ENCODE measurements around the gene MARF1. TPM values are rescaled to one million over a fixed set of nuclear protein-coding genes. Genes with fewer than 3 reads are reported as not detected.
"Not testable (repeated sequence)": the region's sequence is repeated elsewhere in the genome, so short reads cannot be mapped to it uniquely, and the experiment has no call there.

The MARF1 gene
- total and polyA plus RNA-seq, 5 donors: 15.8 to 57.3 (median 50.8) TPM

GRCh38 chr16:15607700-15608396 lies 35.1 kb downstream of the MARF1 start:
- ATAC-seq: peak; percentile 96
- Histone ChIP-seq H3K9me3 (ENCODE audit: control insufficient read depth, low read length) (no peaks in the 10 kb centered on the region), H3K27me3 (ENCODE audit: control insufficient read depth, insufficient read depth) (no peaks in the 10 kb centered on the region), H3K4me1 (ENCODE audit: control insufficient read depth, insufficient read depth, low read length) (peaks cover 7% of the 10 kb centered on the region), H3K27ac (ENCODE audit: low read length) (peak overlapping the region; percentile 90), H3K4me3 (ENCODE audit: low read length) (no peak overlapping the region)
- peak; percentile 63 to 80 (median 73) for DNase-seq
- intact Hi-C loops (cut with DNase I): no loop called here
- WGBS: 53% methylated on average over 13 of the region's 13 CpGs

- H3K4me3 ChIP-seq (ENCODE audit: low read length); ATAC-seq; DNase-seq; H3K27me3 ChIP-seq (ENCODE audit: control insufficient read depth, insufficient read depth); H3K9me3 ChIP-seq (ENCODE audit: control insufficient read depth, low read length); H3K4me1 ChIP-seq (ENCODE audit: control insufficient read depth, insufficient read depth, low read length); intact Hi-C loops (cut with DNase I): not testable (repeated sequence)
- peak overlapping the region; percentile 90 for H3K27ac ChIP-seq (ENCODE audit: low read length)
- WGBS: 87% methylated on average over 12 of the region's 12 CpGs
Measured at GRCh38 chr16:15607221-15607699, 35.7 kb downstream of the MARF1 start.

GRCh38 chr16:15606518-15607220 lies 36.3 kb downstream of the MARF1 start:
- DNase-seq (no peak), ATAC-seq (no peak)
- WGBS: 94% methylated on average over 5 of the region's 5 CpGs
- peaks cover 7% of the 10 kb centered on the region for H3K4me1 ChIP-seq (ENCODE audit: control insufficient read depth, insufficient read depth, low read length)
- no peaks in the 10 kb centered on the region for H3K9me3 ChIP-seq (ENCODE audit: control insufficient read depth, low read length)
- no peaks in the 10 kb centered on the region for H3K27me3 ChIP-seq (ENCODE audit: control insufficient read depth, insufficient read depth)
- intact Hi-C loops (cut with DNase I): no loop called here
- H3K4me3 ChIP-seq (ENCODE audit: low read length): no peak overlapping the region
- H3K27ac ChIP-seq (ENCODE audit: low read length): no peak overlapping the region

GRCh38 chr16:15605839-15606517 lies 37.0 kb downstream of the MARF1 start:
- no peaks in the 10 kb centered on the region for H3K9me3 ChIP-seq (ENCODE audit: control insufficient read depth, low read length)
- H3K4me1 ChIP-seq (ENCODE audit: control insufficient read depth, insufficient read depth, low read length): peaks cover 7% of the 10 kb centered on the region
- intact Hi-C loops (cut with DNase I): no loop called here
- no peak overlapping the region for H3K4me3 ChIP-seq (ENCODE audit: low read length)
- no peaks in the 10 kb centered on the region for H3K27me3 ChIP-seq (ENCODE audit: control insufficient read depth, insufficient read depth)
- DNase-seq: no peak
- WGBS: 91% methylated on average over 13 of the region's 13 CpGs
- H3K27ac ChIP-seq (ENCODE audit: low read length): no peak overlapping the region
- ATAC-seq: no peak

GRCh38 chr16:15604460-15605440 lies 38.2 kb downstream of the MARF1 start:
- Histone ChIP-seq H3K4me1 (ENCODE audit: control insufficient read depth, insufficient read depth, low read length) (peaks cover 7% of the 10 kb centered on the region), H3K9me3 (ENCODE audit: control insufficient read depth, low read length) (no peaks in the 10 kb centered on the region), H3K27me3 (ENCODE audit: control insufficient read depth, insufficient read depth) (no peaks in the 10 kb centered on the region), H3K27ac (ENCODE audit: low read length) (no peak overlapping the region), H3K4me3 (ENCODE audit: low read length) (no peak overlapping the region)
- ATAC-seq: no peak
- DNase-seq: no peak
- intact Hi-C loops (cut with DNase I): no loop called here
- 78% methylated on average over 14 of the region's 14 CpGs for WGBS

- intact Hi-C loops (cut with DNase I): no loop called here
- WGBS: 95% methylated on average over 23 of the region's 23 CpGs
- H3K27ac ChIP-seq (ENCODE audit: low read length): no peak overlapping the region
- no peak overlapping the region for H3K4me3 ChIP-seq (ENCODE audit: low read length)
- DNase-seq: no peak
- H3K4me1 ChIP-seq (ENCODE audit: control insufficient read depth, insufficient read depth, low read length): peaks cover 4% of the 10 kb centered on the region
- no peak for ATAC-seq
- H3K27me3 ChIP-seq (ENCODE audit: control insufficient read depth, insufficient read depth): no peaks in the 10 kb centered on the region
- H3K9me3 ChIP-seq (ENCODE audit: control insufficient read depth, low read length): no peaks in the 10 kb centered on the region
Measured at GRCh38 chr16:15602285-15603044, 40.5 kb downstream of the MARF1 start.

- H3K4me3 ChIP-seq (ENCODE audit: low read length): no peak overlapping the region
- no peak for DNase-seq
- 88% methylated on average over 9 of the region's 9 CpGs for WGBS
- intact Hi-C loops (cut with DNase I): no loop called here
- H3K27ac ChIP-seq (ENCODE audit: low read length): no peak overlapping the region
- no peaks in the 10 kb centered on the region for H3K27me3 ChIP-seq (ENCODE audit: control insufficient read depth, insufficient read depth)
- H3K9me3 ChIP-seq (ENCODE audit: control insufficient read depth, low read length): no peaks in the 10 kb centered on the region
- H3K4me1 ChIP-seq (ENCODE audit: control insufficient read depth, insufficient read depth, low read length): peaks cover 4% of the 10 kb centered on the region
- ATAC-seq: no peak
Measured at GRCh38 chr16:15601212-15601879, 41.6 kb downstream of the MARF1 start.

GRCh38 chr16:15599303-15600070 lies 43.5 kb downstream of the MARF1 start:
- intact Hi-C loops (cut with DNase I): no loop called here
- Histone ChIP-seq H3K27ac (ENCODE audit: low read length) (no peak overlapping the region), H3K27me3 (ENCODE audit: control insufficient read depth, insufficient read depth) (no peaks in the 10 kb centered on the region), H3K9me3 (ENCODE audit: control insufficient read depth, low read length) (no peaks in the 10 kb centered on the region), H3K4me3 (ENCODE audit: low read length) (no peak overlapping the region), H3K4me1 (ENCODE audit: control insufficient read depth, insufficient read depth, low read length) (no peaks in the 10 kb centered on the region)
- ATAC-seq (no peak), DNase-seq (no peak)
- 91% methylated on average over 21 of the region's 21 CpGs for WGBS

- DNase-seq (no peak), ATAC-seq (peak in 1 of 2 donors; percentile 15)
- Histone ChIP-seq H3K4me1 (ENCODE audit: control insufficient read depth, insufficient read depth, low read length) (no peaks in the 10 kb centered on the region), H3K9me3 (ENCODE audit: control insufficient read depth, low read length) (no peaks in the 10 kb centered on the region), H3K27me3 (ENCODE audit: control insufficient read depth, insufficient read depth) (no peaks in the 10 kb centered on the region), H3K4me3 (ENCODE audit: low read length) (no peak overlapping the region), H3K27ac (ENCODE audit: low read length) (no peak overlapping the region)
- intact Hi-C loops (cut with DNase I): no loop called here
- WGBS: 93% methylated on average over 17 of the region's 17 CpGs
Measured at GRCh38 chr16:15598648-15599190, 44.2 kb downstream of the MARF1 start.
